ENCODE results near the gene GSC2. TPM values are rescaled to one million over a fixed set of nuclear protein-coding genes. Genes with fewer than 3 reads are reported as not detected.

The GSC2 gene
- polyA plus RNA-seq, 3 donors: not detected

DNA sequence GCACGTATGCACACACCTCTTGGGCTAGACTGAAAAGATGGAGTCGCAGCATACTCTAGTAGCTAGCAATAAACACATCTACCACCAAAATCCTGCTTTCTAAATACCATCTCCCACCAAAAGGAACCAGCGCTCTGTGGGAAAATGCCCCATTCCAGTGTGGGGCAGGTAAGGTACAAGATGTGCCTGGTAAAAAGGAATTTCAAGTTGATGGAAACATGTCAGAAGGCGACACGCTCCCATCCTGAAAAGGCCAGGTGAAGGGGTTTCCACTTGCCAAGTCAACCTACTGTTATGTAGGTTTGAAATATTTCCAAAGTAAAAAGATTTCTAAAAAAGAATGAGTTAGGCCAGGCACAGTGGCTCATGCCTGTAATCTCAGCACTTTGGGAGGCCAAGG, 36.7 kb downstream of the GSC2 start:
- peaks cover 87% of the 10 kb centered on the region for H3K4me1 Mint-ChIP-seq
- Histone ChIP-seq H2AFZ (ENCODE audit: insufficient read depth, low read depth, low read length, poor library complexity, severe bottlenecking) (no peak overlapping the region), H3K36me3 (replicated peaks in 1 of 2; ENCODE audit: control insufficient read depth in 1 of 2, insufficient read depth in 2 of 2, low read length in 2 of 2) (peaks cover 2 to 29% of the 10 kb centered on the region in 2 donors), H3K27ac (ENCODE audit: low read depth in 1 of 2, low read length in 2 of 2) (peak overlapping the region in 1 of 2 donors; percentile 18), H4K20me1 (ENCODE audit: insufficient read depth, low read length) (peaks cover 60% of the 10 kb centered on the region), H3K79me2 (ENCODE audit: insufficient read depth, low read length) (peaks cover 95% of the 10 kb centered on the region), H3K4me1 (ENCODE audit: control insufficient read depth in 1 of 2, insufficient read depth in 2 of 2, low read length in 2 of 2) (peaks cover 79 to 82% of the 10 kb centered on the region in 2 donors), H3K9ac (ENCODE audit: insufficient read depth, low read length, poor library complexity, severe bottlenecking) (no peak overlapping the region), H3K4me3 (replicated peaks in 1 of 3; ENCODE audit: low read depth in 2 of 3, low read length in 3 of 3) (no peak overlapping the region), H3K27me3 (ENCODE audit: control insufficient read depth in 2 of 2, insufficient read depth in 2 of 2, low read length in 2 of 2) (no peaks in the 10 kb centered on the region), H3K9me3 (replicated peaks in 1 of 2; ENCODE audit: control insufficient read depth in 1 of 2, insufficient read depth in 1 of 2, low read length in 2 of 2) (no peaks in the 10 kb centered on the region), H3K4me2 (replicated peaks; ENCODE audit: extremely low read depth, low read length, poor library complexity, severe bottlenecking) (no peak overlapping the region)
- H3K27me3 Mint-ChIP-seq (ENCODE audit: low read depth in 3 of 3): peaks cover 0 to 3% (median 1%) of the 10 kb centered on the region in 3 donors
- no peaks in the 10 kb centered on the region for H3K9me3 Mint-ChIP-seq
- 100% methylated on average over 4 of the region's 5 CpGs for WGBS (ENCODE audit: insufficient coverage)
- peaks cover 21 to 30% of the 10 kb centered on the region in 2 donors for H3K36me3 Mint-ChIP-seq
- peak overlapping the region in 2 of 7 donors; percentile 46 to 55 for H3K27ac Mint-ChIP-seq
- no peak for DNase-seq
- H3K4me3 Mint-ChIP-seq: no peak overlapping the region
- intact Hi-C loops (cut with micrococcal nuclease): no loop called here
- TF ChIP-seq, protein P1, sequence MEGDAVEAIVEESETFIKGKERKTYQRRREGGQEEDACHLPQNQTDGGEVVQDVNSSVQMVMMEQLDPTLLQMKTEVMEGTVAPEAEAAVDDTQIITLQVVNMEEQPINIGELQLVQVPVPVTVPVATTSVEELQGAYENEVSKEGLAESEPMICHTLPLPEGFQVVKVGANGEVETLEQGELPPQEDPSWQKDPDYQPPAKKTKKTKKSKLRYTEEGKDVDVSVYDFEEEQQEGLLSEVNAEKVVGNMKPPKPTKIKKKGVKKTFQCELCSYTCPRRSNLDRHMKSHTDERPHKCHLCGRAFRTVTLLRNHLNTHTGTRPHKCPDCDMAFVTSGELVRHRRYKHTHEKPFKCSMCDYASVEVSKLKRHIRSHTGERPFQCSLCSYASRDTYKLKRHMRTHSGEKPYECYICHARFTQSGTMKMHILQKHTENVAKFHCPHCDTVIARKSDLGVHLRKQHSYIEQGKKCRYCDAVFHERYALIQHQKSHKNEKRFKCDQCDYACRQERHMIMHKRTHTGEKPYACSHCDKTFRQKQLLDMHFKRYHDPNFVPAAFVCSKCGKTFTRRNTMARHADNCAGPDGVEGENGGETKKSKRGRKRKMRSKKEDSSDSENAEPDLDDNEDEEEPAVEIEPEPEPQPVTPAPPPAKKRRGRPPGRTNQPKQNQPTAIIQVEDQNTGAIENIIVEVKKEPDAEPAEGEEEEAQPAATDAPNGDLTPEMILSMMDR (IDR thresholded peaks at IDR 0.05): no peak

DNA sequence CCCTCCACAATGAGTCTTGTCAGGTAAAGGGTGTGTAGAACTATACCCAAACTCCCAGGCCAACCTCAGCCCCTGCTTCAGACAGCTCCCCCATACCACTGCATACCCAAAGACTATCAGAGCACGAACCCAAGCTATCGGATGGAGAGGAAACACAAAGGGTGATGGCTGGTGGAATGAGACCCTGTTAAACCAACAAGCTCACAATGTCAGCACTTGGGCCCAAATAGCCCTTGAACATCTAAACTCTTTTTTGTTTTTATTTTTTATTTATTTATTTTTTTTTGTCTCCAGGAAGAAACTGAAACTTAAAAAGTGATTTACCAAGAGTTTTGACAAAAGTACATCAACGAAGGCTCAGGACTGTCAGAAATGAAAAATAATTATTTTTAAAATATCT, 38.5 kb downstream of the GSC2 start:
- Histone ChIP-seq H3K79me2 (ENCODE audit: insufficient read depth, low read length) (peaks cover 95% of the 10 kb centered on the region), H3K27me3 (ENCODE audit: control insufficient read depth in 2 of 2, insufficient read depth in 2 of 2, low read length in 2 of 2) (no peaks in the 10 kb centered on the region), H4K20me1 (ENCODE audit: insufficient read depth, low read length) (peaks cover 50% of the 10 kb centered on the region), H3K4me1 (ENCODE audit: control insufficient read depth in 1 of 2, insufficient read depth in 2 of 2, low read length in 2 of 2) (peaks cover 79 to 82% of the 10 kb centered on the region in 2 donors), H3K9ac (ENCODE audit: insufficient read depth, low read length, poor library complexity, severe bottlenecking) (no peak overlapping the region), H3K27ac (ENCODE audit: low read depth in 1 of 2, low read length in 2 of 2) (peak overlapping the region; percentile 76 to 90), H3K4me3 (replicated peaks in 1 of 3; ENCODE audit: low read depth in 2 of 3, low read length in 3 of 3) (peak overlapping the region in 1 of 3 experiments; percentile 69), H3K9me3 (replicated peaks in 1 of 2; ENCODE audit: control insufficient read depth in 1 of 2, insufficient read depth in 1 of 2, low read length in 2 of 2) (no peaks in the 10 kb centered on the region), H3K36me3 (replicated peaks in 1 of 2; ENCODE audit: control insufficient read depth in 1 of 2, insufficient read depth in 2 of 2, low read length in 2 of 2) (peaks cover 5 to 22% of the 10 kb centered on the region in 2 donors), H2AFZ (ENCODE audit: insufficient read depth, low read depth, low read length, poor library complexity, severe bottlenecking) (no peak overlapping the region), H3K4me2 (replicated peaks; ENCODE audit: extremely low read depth, low read length, poor library complexity, severe bottlenecking) (peak overlapping the region; percentile 77)
- H3K36me3 Mint-ChIP-seq: peaks cover 22 to 30% of the 10 kb centered on the region in 2 donors
- intact Hi-C loops (cut with micrococcal nuclease): no loop called here
- H3K27ac Mint-ChIP-seq: peak overlapping the region; percentile 93 to 98 (median 96)
- DNase-seq: no peak
- peaks cover 87% of the 10 kb centered on the region for H3K4me1 Mint-ChIP-seq
- peaks cover 0 to 4% (median 3%) of the 10 kb centered on the region in 3 donors for H3K27me3 Mint-ChIP-seq (ENCODE audit: low read depth in 3 of 3)
- peak overlapping the region in 1 of 2 donors; percentile 7 for H3K4me3 Mint-ChIP-seq
- no CpG with 5 or more reads among the region's 3 CpGs for WGBS (ENCODE audit: insufficient coverage)
- no peaks in the 10 kb centered on the region for H3K9me3 Mint-ChIP-seq
- TF ChIP-seq, protein P1 (IDR thresholded peaks at IDR 0.05): no peak
